Nephron progenitor cell (in vitro differentiated cells): ENCODE results near the gene C16orf78.

Experiments
- DNase-seq: peaks from one replicate; pipeline ENCODE4 v3.0.0; 2021
- H3K27ac Mint-ChIP-seq: 2 replicates; pipeline ENCODE4 v1.8.0; 2021; ENCODE audit warnings: mild to moderate bottlenecking, moderate library complexity, mixed read lengths
- H3K27me3 Mint-ChIP-seq: 2 replicates; pipeline ENCODE4 v1.8.0; 2021; ENCODE audit warnings: mild to moderate bottlenecking, low read depth, mixed read lengths; ENCODE audit not compliant: poor library complexity
- H3K36me3 Mint-ChIP-seq: 2 replicates; pipeline ENCODE4 v1.8.0; 2021; ENCODE audit warnings: low read depth, mixed read lengths
- H3K4me1 Mint-ChIP-seq: 2 replicates; pipeline ENCODE4 v1.8.0; 2021; ENCODE audit warnings: mixed read lengths
- H3K4me3 Mint-ChIP-seq: 2 replicates; pipeline ENCODE4 v1.8.0; 2021; ENCODE audit warnings: mild to moderate bottlenecking, moderate library complexity, mixed read lengths
- H3K9me3 Mint-ChIP-seq: 2 replicates; pipeline ENCODE4 v1.8.0; 2021; ENCODE audit warnings: mild to moderate bottlenecking, moderate library complexity, mixed read lengths
- TF ChIP-seq, protein P1 (sequence below): fragments of 200-600 bp; sonication (generic); IDR thresholded peaks from 2 replicates; pipeline ENCODE4 v1.5.0; 2021; ENCODE audit warnings: antibody characterized with exemption

C16orf78 gene

DNA sequence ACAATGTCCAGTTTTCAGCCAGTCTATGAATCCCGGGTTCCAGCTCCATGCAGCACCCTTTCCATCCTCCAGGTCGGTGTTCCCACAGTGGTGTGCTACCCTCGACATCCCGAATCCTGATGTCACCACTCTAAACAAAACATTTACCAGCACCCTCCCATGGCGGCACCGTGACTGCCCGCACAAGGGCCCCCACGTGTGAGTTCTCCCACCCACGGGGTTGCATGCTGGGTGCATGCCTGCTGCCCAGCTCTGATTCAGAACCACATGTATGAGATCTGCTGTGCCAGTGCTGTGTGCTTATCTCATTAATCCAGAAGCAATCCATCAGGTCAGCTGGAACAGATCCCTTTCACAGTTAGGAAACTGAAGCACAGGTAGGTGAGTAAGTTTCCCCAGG is 57.4 kb downstream of the C16orf78 start:
- DNase-seq, result no peak
- Mint-ChIP-seq H3K4me3 (no peak overlapping the region), H3K4me1 (no peaks in the 10 kb centered on the region), H3K27me3 (peaks cover 25% of the 10 kb centered on the region), H3K27ac (no peak overlapping the region), H3K36me3 (peaks cover 8% of the 10 kb centered on the region), H3K9me3 (peaks cover 19% of the 10 kb centered on the region)
- TF ChIP-seq, protein P1, sequence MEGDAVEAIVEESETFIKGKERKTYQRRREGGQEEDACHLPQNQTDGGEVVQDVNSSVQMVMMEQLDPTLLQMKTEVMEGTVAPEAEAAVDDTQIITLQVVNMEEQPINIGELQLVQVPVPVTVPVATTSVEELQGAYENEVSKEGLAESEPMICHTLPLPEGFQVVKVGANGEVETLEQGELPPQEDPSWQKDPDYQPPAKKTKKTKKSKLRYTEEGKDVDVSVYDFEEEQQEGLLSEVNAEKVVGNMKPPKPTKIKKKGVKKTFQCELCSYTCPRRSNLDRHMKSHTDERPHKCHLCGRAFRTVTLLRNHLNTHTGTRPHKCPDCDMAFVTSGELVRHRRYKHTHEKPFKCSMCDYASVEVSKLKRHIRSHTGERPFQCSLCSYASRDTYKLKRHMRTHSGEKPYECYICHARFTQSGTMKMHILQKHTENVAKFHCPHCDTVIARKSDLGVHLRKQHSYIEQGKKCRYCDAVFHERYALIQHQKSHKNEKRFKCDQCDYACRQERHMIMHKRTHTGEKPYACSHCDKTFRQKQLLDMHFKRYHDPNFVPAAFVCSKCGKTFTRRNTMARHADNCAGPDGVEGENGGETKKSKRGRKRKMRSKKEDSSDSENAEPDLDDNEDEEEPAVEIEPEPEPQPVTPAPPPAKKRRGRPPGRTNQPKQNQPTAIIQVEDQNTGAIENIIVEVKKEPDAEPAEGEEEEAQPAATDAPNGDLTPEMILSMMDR, result no peak

DNA sequence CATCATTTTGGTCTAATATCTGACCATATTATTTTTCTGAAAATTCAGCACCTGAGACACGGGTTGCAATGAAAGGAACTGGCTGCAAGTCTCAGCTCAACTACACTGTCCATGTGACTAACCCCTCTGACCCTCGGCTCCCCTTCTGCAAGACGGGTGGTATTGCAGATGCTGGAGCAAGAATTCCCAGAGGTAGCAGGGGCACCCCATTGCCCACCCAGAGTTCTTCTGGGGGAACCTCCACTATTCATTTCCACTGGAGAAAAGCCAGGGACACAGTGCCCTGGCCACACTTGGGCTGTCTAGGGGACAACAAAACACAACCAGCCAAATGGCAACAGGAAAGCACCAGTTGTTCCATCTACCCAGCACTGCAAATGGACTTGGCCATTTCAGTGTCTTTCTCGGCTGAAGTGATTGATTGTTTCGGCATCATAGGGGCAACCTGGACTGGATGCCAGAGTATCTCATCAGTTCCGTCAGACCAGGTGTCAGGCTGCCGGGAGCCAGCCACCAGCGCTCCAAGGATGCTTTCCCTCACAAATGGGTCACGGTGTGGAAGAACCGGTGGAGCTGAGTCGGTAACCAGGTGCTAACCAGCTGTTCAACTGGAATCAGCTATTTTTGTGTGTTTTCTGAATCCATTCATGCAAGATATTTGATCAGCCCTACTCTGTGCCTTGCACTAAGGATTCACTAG is 58.1 kb downstream of the C16orf78 start:
- no peak for DNase-seq
- Mint-ChIP-seq H3K9me3 (peaks cover 19% of the 10 kb centered on the region), H3K4me3 (no peak overlapping the region), H3K27ac (no peak overlapping the region), H3K27me3 (peaks cover 26% of the 10 kb centered on the region), H3K36me3 (peaks cover 8% of the 10 kb centered on the region), H3K4me1 (peaks cover 5% of the 10 kb centered on the region)
- TF ChIP-seq, protein P1, result no peak

DNA sequence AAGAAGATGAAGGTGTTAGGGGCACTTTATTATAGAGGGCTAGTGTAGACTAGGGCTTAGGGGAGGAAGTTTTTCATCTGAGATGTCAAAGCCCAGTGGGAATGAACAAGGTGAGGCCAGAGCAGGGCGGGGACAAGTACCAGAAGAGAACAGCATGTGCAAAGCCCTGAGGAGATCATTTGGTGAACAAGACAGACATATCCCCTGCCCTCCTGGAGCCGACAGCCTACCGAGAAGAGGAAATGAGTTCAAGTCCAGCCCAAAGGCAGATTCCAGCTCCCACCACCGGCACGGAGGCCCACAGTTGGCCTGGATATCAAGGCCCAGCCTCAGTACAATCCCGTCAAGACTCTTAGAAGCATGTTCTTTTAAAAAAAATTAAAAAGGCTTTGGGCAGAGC is 61.1 kb downstream of the C16orf78 start:
- TF ChIP-seq, protein P1, result no peak
- H3K27me3 Mint-ChIP-seq, result peaks cover 35% of the 10 kb centered on the region
- peaks cover 3% of the 10 kb centered on the region for H3K9me3 Mint-ChIP-seq
- H3K4me1 Mint-ChIP-seq, result peaks cover 25% of the 10 kb centered on the region
- DNase-seq, result no peak
- H3K36me3 Mint-ChIP-seq, result no peaks in the 10 kb centered on the region
- H3K4me3 Mint-ChIP-seq, result no peak overlapping the region
- no peak overlapping the region for H3K27ac Mint-ChIP-seq

DNA sequence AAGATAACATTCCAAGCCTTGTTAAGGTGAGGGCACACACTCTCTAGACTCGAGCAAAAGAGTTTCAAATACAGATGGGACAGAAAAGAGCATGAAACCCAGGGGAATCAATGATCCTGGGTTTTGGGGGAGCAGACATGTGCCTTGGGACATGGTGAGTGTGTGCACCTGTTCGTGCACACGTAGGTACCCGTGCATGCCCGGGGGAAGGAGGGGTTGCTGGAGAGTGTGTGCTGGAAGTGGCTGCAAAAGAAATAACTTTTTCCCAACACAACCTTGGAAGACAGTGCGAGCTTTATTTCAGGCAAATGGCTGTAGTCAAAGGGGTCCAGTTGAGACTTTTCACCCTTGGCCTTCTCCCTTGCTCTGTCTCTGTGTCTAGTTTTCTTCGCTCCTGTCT is 62.6 kb downstream of the C16orf78 start:
- Mint-ChIP-seq H3K4me3 (no peak overlapping the region), H3K27ac (no peak overlapping the region), H3K27me3 (peaks cover 35% of the 10 kb centered on the region), H3K9me3 (no peaks in the 10 kb centered on the region), H3K4me1 (peaks cover 39% of the 10 kb centered on the region), H3K36me3 (no peaks in the 10 kb centered on the region)
- DNase-seq, result no peak
- TF ChIP-seq, protein P1, result no peak

DNA sequence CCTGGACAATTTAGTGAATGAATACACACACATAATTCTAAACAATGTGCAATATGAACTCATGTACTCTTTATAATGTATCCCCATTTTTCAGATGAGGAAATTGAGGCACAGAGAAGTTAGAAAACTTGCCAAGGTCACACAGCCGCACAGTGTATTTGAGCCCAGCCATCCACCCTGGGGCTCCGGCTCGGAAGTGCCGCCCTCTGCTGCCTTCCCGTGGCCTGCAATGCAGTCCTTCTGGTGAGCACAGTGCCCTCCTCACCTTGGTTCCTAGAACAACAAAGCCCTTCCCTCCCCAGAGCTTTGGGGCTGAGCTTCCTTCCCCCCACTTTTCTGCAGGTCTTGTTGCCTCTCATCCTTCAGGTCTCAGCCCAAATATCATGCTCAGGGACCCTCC is 63.7 kb downstream of the C16orf78 start:
- Mint-ChIP-seq H3K27ac (no peak overlapping the region), H3K4me3 (no peak overlapping the region), H3K9me3 (no peaks in the 10 kb centered on the region), H3K27me3 (peaks cover 32% of the 10 kb centered on the region), H3K36me3 (no peaks in the 10 kb centered on the region), H3K4me1 (peaks cover 50% of the 10 kb centered on the region)
- TF ChIP-seq, protein P1, result no peak
- no peak for DNase-seq

DNA sequence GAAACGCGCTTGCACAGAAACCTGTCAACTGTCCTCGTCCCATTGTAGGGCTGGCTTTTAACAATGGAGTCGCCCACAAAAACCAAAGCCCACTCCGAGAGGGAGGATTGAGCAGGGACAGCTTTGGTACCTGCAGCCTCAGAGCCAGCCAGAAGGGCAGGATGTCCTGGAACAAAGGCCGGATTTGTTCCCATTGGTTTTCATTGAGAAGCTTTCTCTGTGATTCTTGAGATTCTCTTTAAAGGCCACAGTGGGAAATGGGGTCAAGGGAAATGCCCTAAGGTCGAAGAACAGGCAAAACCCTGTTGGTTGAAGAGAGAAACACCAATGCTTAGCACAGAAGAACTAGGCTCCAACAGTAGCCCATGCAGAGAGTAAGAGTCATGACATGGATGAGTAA is 65.4 kb downstream of the C16orf78 start:
- no peak overlapping the region for H3K4me3 Mint-ChIP-seq
- peak overlapping the region; percentile 16 for H3K27ac Mint-ChIP-seq
- H3K36me3 Mint-ChIP-seq, result no peaks in the 10 kb centered on the region
- peaks cover 60% of the 10 kb centered on the region for H3K4me1 Mint-ChIP-seq
- DNase-seq, result no peak
- TF ChIP-seq, protein P1, result no peak
- peaks cover 36% of the 10 kb centered on the region for H3K27me3 Mint-ChIP-seq
- H3K9me3 Mint-ChIP-seq, result no peaks in the 10 kb centered on the region
